Measurements from ENCODE around the gene FGFR1OP2. TPM values are rescaled to one million over a fixed set of nuclear protein-coding genes. Genes with fewer than 3 reads are reported as not detected.

FGFR1OP2 gene
- total RNA-seq, 1 donor from 2014 or later: 103 TPM

- no peaks in the 10 kb centered on the region for H3F3A ChIP-seq (ENCODE audit: low read depth)
- H3K36me3 ChIP-seq: no peaks in the 10 kb centered on the region
- H3K9me3 ChIP-seq (ENCODE audit: low read depth): no peaks in the 10 kb centered on the region
- no peak overlapping the region for H3K4me3 ChIP-seq
- DNase-seq (ENCODE audit: low spot score): no peak
- Mint-ChIP-seq H3K4me1 (no peaks in the 10 kb centered on the region), H3K9me3 (no peaks in the 10 kb centered on the region), H3K4me3 (no peak overlapping the region), H3K27me3 (ENCODE audit: insufficient read depth, low read depth) (no peaks in the 10 kb centered on the region), H3K36me3 (peaks cover 25% of the 10 kb centered on the region), H3K27ac (no peak overlapping the region)
- H3K79me2 ChIP-seq (ENCODE audit: low read depth): no peaks in the 10 kb centered on the region
- TF ChIP-seq, protein P1, sequence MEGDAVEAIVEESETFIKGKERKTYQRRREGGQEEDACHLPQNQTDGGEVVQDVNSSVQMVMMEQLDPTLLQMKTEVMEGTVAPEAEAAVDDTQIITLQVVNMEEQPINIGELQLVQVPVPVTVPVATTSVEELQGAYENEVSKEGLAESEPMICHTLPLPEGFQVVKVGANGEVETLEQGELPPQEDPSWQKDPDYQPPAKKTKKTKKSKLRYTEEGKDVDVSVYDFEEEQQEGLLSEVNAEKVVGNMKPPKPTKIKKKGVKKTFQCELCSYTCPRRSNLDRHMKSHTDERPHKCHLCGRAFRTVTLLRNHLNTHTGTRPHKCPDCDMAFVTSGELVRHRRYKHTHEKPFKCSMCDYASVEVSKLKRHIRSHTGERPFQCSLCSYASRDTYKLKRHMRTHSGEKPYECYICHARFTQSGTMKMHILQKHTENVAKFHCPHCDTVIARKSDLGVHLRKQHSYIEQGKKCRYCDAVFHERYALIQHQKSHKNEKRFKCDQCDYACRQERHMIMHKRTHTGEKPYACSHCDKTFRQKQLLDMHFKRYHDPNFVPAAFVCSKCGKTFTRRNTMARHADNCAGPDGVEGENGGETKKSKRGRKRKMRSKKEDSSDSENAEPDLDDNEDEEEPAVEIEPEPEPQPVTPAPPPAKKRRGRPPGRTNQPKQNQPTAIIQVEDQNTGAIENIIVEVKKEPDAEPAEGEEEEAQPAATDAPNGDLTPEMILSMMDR (IDR thresholded peaks at IDR 0.05): no peak
- TF ChIP-seq EZH2phosphoT487 (IDR thresholded peaks at IDR 0.05): no peak
- no peak for TF ChIP-seq EZH2 (IDR thresholded peaks at IDR 0.05)
- H3K9ac ChIP-seq: no peak overlapping the region
- no peaks in the 10 kb centered on the region for H3K4me1 ChIP-seq
- no peak overlapping the region for H3K4me2 ChIP-seq
- no peaks in the 10 kb centered on the region for H4K20me1 ChIP-seq (ENCODE audit: low read depth)
- no peak overlapping the region for H2AFZ ChIP-seq (replicated peaks)
- H3K27me3 ChIP-seq: no peaks in the 10 kb centered on the region
- H3K27ac ChIP-seq: no peak overlapping the region
These were observed 33.7 kb downstream of the FGFR1OP2 start for GRCh38 chr12:26971963-26972362.

- no peak overlapping the region for H3K4me3 ChIP-seq
- Mint-ChIP-seq H3K27me3 (ENCODE audit: insufficient read depth, low read depth) (no peaks in the 10 kb centered on the region), H3K4me1 (no peaks in the 10 kb centered on the region), H3K4me3 (no peak overlapping the region), H3K9me3 (no peaks in the 10 kb centered on the region), H3K27ac (no peak overlapping the region), H3K36me3 (peaks cover 20% of the 10 kb centered on the region)
- no peak for DNase-seq (ENCODE audit: low spot score)
- no peaks in the 10 kb centered on the region for H3K79me2 ChIP-seq (ENCODE audit: low read depth)
- no peak for TF ChIP-seq EZH2phosphoT487 (IDR thresholded peaks at IDR 0.05)
- TF ChIP-seq EZH2 (IDR thresholded peaks at IDR 0.05): no peak
- TF ChIP-seq, protein P1 (IDR thresholded peaks at IDR 0.05): no peak
- H3K4me2 ChIP-seq: no peak overlapping the region
- H3K9ac ChIP-seq: no peak overlapping the region
- no peaks in the 10 kb centered on the region for H3K4me1 ChIP-seq
- no peak overlapping the region for H2AFZ ChIP-seq (replicated peaks)
- H3K27me3 ChIP-seq: no peaks in the 10 kb centered on the region
- no peaks in the 10 kb centered on the region for H3K36me3 ChIP-seq
- H3K27ac ChIP-seq: no peak overlapping the region
- H4K20me1 ChIP-seq (ENCODE audit: low read depth): no peaks in the 10 kb centered on the region
- no peaks in the 10 kb centered on the region for H3K9me3 ChIP-seq (ENCODE audit: low read depth)
- H3F3A ChIP-seq (ENCODE audit: low read depth): no peaks in the 10 kb centered on the region
These were observed 38.4 kb downstream of the FGFR1OP2 start for GRCh38 chr12:26976687-26977086.

GRCh38 chr12:26978801-26979200 lies 40.5 kb downstream of the FGFR1OP2 start:
- Mint-ChIP-seq H3K4me1 (no peaks in the 10 kb centered on the region), H3K9me3 (no peaks in the 10 kb centered on the region), H3K27ac (no peak overlapping the region), H3K27me3 (ENCODE audit: insufficient read depth, low read depth) (no peaks in the 10 kb centered on the region), H3K4me3 (no peak overlapping the region), H3K36me3 (peaks cover 16% of the 10 kb centered on the region)
- Histone ChIP-seq H3K27ac (no peak overlapping the region), H2AFZ (replicated peaks) (no peak overlapping the region), H3K4me2 (no peak overlapping the region), H3K4me1 (no peaks in the 10 kb centered on the region), H3K79me2 (ENCODE audit: low read depth) (no peaks in the 10 kb centered on the region), H3K9me3 (ENCODE audit: low read depth) (no peaks in the 10 kb centered on the region), H4K20me1 (ENCODE audit: low read depth) (no peaks in the 10 kb centered on the region), H3K9ac (no peak overlapping the region), H3K27me3 (no peaks in the 10 kb centered on the region), H3K4me3 (no peak overlapping the region), H3F3A (ENCODE audit: low read depth) (no peaks in the 10 kb centered on the region), H3K36me3 (no peaks in the 10 kb centered on the region)
- DNase-seq (ENCODE audit: low spot score): no peak
- TF ChIP-seq EZH2phosphoT487 (IDR thresholded peaks at IDR 0.05) (no peak), EZH2 (IDR thresholded peaks at IDR 0.05) (no peak)
- TF ChIP-seq, protein P1 (IDR thresholded peaks at IDR 0.05): no peak
